Pons (tissue), 1 donor: Measurements from ENCODE around the gene SNRNP25.
"Not testable (repeated sequence)": the region's sequence is repeated elsewhere in the genome, so short reads cannot be mapped to it uniquely, and the experiment has no call there.

Experiments used
- DNase-seq: peaks from one replicate; pipeline ENCODE4 v3.0.0-alpha.2; 2016; ENCODE audit warnings: low spot score

Gene SNRNP25

GRCh38 chr16:53346-54236 is at the start of gene SNRNP25, which contains the start of gene POLR3K:
Gene SNRNP25, plus strand, starts transcription at chr16:53828. Its CDS starts 189 bp downstream, at chr16:54017.
Gene POLR3K, minus strand, starts transcription at chr16:53608. Its CDS starts 22 bp downstream, at chr16:53586.
- DNase-seq = peak; percentile 96

DNA sequence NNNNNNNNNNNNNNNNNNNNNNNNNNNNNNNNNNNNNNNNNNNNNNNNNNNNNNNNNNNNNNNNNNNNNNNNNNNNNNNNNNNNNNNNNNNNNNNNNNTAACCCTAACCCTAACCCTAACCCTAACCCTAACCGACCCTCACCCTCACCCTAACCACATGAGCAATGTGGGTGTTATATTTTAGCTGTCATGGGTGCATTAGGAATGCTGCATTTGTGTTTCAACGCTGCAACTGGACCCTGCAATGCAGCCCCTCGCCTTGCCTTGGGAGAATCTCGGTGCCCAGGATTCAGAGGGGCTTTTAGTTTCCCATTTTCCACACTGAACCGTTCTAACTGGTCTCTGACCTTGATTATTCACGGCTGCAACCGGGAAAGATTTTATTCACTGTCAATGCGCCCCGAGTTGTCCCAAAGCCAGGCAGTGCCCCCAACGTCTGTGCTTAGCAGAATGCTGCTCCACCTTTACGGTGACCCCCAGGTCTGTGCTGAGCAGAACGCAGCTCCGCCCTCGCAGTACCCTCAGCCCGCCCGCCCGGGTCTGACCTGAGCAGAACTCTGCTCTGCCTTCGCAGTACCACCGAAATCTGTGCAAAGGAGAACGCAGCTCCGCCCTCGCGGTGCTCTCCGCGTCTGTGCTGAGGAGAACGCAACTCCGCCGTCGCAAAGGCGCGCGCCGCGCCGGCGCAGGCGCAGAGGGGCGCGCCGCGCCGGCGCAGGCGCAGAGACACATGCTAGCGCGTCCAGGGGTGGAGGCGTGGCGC is 43.5 kb upstream of the SNRNP25 start:
- DNase-seq = no peak

DNA sequence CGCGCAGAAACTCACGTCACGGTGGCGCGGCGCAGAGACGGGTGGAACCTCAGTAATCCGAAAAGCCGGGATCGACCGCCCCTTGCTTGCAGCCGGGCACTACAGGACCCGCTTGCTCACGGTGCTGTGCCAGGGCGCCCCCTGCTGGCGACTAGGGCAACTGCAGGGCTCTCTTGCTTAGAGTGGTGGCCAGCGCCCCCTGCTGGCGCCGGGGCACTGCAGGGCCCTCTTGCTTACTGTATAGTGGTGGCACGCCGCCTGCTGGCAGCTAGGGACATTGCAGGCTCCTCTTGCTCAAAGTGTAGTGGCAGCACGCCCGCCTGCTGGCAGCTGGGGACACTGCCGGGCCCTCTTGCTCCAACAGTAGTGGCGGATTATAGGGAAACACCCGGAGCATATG is 42.9 kb upstream of the SNRNP25 start:
- not testable (repeated sequence) for DNase-seq

DNA sequence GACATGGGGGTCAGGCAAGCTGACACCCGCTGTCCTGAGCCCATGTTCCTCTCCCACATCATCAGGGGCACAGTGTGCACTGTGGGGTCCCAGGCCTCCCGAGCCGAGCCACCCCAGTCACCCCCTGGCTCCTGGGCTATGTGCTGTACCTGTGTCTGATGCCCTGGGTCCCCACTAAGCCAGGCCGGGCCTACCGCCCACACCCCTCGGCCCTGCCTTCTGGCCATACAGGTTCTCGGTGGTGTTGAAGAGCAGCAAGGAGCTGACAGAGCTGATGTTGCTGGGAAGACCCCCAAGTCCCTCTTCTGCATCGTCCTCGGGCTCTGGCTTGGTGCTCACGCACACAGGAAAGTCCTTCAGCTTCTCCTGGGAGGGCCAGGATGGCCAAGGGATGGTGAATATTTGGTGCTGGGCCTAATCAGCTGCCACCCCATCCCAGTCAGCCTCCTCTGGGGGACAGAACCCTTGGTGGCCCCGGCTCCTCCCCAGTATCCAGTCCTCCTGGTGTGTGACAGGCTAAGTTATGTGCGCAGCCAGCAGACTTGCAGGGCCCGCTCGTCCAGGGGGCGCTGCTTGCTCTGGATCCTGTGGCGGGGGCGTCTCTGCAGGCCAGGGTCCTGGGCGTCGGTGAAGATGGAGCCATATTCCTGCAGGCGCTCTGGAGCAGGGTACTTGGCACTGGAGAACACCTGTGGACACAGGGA is 36.4 kb upstream of the SNRNP25 start:
- DNase-seq = not testable (repeated sequence)

DNA sequence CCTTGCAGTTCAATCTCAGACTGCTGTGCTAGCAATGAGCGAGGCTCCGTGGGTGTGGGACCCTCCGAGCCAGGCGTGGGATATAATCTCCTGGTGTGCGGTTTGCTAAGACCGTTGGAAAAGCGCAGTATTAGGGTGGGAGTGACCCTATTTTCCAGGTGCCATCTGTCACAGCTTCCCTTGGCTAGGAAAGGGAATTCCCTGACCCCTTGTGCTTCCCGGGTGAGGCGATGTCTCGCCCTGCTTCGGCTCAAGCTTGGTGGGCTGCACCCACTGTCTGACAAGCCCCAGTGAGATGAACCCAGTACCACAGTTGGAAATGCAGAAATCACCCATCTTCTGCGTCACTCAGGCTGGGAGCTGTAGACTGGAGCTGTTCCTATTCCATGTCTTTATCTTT is 32.7 kb upstream of the SNRNP25 start:
- DNase-seq = not testable (repeated sequence)

DNA sequence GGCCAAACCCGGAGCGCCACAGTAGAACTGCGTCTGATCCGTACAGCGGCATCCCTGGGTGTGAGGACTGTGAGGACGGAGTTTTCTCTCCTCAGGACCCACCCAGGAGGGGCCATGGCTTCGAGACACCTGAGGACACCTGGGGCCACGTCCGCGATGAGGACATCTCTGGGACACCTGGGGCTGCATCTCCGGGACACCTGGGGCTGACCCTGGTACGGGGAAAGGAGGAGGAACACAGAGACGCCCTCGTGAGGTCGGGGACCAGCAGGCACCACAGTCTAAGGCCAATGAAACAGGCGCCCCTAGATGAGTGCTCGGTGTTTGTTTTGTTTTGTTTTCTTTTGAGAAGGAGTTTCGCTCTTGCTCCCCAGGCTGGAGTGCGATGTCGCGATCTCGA is 29.5 kb upstream of the SNRNP25 start:
- not testable (repeated sequence) for DNase-seq

DNA sequence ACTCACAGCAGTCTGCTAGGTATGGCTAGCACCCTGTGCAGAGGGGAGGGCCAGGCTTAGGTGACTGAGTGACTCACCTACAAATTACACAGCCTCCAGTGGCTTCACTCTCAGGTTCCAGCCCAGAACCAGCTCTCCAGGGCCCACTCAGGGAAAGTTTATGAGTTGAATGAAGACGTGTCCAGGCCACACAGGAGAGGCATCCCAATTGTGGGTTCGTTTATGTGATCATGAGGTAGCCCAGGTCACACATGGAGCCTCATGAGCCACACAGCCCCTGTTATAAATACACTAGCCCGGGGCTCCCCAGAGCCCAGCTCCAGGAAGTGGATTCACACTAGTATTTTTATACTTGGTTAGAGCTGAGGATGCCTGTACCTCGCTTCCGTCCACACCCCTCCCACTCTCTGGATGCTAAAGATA is 27.7 kb upstream of the SNRNP25 start:
- not testable (repeated sequence) for DNase-seq

GRCh38 chr16:30627-31026 is 23.0 kb upstream of the SNRNP25 start:
- DNase-seq = not testable (repeated sequence)

DNA sequence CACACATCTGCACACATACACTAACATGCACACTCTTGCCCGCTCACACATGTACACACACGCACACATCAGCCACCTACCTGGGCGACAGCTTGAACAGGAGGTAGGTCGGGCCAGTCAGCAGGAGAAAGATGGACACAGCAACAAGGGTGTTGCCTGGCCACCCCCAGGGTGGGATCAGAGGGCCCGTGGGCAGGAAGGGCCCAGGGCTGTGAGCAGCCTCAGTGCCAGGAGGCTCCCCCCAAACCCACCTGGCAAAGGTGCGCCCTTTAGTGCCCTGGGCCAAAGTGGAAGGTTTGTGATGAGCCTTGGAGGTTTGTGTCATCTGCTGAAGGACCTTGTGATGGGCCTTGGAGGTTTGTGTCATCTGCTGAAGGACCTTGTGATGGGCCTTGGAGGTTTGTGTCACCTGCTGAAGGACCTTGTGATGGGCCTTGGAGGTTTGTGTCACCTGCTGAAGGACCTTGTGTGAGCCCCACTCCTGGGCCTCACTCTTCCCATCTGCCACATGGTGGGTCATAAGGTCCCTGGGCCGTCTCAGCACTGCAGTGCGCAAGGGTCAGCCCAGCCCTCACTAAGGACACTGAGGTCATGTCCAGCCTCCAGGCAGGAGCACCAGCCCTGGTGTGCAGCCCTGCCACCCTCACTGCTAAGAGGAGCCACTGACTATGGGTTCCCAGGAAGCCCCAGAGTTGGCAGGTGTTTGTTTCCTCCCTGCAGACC is 20.3 kb upstream of the SNRNP25 start:
- DNase-seq = not testable (repeated sequence)

DNA sequence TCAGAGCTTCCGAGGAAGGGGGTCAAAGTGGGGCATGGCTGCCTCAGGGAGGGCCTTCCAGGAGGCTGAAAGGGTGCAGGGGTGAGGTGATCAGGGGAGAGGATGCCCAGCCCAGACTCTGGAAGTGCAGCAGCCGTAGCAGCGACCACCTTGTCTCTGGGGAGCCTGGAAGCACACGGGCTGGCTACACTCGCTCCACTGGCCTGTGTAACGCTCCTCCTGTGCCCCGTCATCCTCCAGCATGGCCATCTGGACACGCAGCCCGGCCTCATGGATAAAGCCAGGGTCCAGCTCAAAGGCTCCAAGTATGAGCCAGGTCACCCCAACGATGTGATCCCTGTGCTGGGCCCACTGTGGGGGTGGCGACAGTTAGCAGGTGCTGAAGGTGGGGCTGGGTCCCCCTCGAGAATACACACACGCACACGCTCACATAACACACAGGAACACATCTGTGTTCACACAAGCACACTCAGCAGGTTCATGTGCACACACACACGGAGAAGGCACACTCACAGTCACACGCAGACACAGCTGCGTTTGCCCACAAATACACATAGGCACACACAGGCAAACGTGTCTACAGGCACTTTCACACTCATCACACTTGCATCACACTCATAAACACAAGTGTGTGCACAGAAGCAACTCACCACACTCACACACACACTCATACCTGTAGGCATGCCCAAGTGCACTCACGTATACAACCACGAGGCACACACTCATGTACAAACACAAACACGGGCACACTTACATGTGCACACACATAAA is 19.6 kb upstream of the SNRNP25 start:
- no peak for DNase-seq

DNA sequence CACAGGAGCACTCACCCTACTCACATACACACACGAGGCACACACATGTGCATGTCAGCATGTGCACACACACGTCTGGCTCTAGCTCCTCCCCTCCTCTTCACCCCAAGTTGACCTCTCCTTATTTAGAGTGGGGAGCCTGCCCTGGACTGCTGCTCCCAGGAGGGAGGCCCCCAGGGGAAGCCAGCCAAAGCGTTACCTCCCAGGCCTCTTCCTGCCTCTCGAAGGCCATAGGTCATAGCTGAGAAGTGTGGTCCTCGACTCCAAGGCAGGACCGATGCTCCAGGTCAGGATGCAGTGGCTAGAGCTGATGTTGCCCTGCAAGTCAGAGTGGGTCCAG is 19.0 kb upstream of the SNRNP25 start:
- no peak for DNase-seq

GRCh38 chr16:35011-35677 is 18.5 kb upstream of the SNRNP25 start:
- peak; percentile 61 for DNase-seq

DNA sequence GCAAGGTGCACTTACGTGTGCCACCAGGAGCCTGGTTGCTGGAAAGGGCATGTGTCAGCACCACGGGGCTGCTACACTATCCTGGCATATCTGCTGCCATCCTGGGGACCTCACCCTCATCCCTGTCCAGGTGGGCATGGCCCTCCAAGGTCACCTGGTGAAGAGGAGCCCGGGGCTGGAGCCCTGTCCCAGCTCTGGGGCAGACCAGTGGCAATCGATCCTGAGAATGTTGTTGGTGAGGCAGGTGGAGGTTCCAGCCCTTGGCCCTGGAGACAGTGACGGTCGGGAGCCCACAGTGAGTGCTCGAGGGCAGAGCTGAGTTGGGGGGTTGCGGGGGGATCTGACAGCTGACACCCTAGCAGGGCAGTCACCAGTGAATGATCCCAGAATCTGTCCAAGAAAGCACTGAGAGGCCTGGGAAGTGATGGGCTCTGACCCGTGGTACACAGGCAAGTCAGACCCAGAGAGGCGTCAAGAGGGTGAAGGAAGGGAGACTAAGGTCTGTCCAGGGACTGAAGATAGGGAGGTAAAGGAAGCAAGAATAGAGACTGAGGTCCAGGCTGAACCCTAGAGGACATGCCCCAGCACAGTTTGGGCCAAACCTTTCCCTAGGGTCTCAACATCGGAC is 17.8 kb upstream of the SNRNP25 start:
- DNase-seq = no peak

- no peak for DNase-seq
These were observed 17.2 kb upstream of the SNRNP25 start for GRCh38 chr16:36336-36984.

GRCh38 chr16:37511-37910 is 16.1 kb upstream of the SNRNP25 start:
- peak; percentile 58 for DNase-seq

DNA sequence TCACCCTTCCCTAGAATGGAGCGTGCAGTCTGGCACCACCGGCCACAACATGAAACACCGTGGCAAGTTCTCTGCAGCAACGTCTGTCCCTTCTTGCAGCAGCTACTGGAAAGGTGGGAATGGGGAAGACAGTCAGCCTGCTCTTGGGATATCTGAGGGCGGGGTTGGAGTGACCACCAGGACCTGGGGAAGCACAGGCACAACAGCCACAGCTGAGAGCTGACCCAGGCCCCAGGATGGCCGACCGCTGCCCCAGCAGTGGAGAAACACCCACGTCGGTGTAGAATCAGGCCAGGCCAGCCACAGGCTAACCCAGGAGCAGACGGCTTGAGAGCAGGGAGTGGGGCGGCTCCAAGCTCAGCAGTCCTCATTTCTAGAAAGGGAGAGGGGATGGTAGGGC is 15.4 kb upstream of the SNRNP25 start:
- not testable (repeated sequence) for DNase-seq

DNA sequence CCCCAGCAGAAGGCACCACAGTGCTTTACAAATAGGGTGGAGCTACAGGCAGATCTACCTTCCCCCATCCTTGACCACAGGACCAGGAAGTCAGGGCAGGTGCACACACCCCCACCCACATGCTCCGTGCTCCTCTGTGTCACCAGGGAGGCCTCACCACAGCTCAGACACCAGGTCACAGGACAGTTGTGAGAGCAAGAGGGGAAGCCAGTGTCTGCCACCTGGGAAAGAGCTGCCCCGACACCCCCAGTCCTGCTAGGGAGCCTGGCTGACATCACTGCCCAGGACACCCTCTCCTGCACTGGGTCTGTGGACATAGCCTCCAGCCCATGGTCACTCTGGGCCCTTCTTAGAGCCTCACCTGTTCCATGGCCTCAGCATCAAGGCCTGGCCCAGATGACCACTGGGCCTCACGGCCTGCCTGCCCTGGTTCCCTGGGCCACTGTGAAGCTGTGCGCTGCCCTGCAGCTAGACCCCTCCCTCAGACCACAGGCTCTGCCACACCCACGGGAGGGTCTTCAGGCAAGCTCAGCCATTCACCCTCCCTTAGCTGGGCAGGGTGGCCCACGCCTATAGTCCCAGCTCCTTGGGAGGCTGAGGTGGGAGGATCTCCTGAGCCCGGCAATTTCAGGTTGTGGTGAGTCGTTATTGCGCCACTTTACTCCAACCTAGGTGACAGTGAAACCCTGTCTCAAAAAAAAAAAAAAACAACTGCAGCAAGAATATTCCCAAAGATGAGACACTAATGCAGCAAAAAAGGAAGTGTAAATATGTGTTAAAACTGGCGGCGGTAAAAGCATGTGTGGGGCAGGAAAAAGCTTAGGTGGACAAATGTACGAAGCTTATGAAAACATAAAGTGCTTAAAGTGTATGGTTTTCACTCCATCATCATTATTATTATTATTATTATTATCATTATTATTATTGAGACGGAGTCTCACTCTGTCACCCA is 14.4 kb upstream of the SNRNP25 start:
- no peak for DNase-seq

DNA sequence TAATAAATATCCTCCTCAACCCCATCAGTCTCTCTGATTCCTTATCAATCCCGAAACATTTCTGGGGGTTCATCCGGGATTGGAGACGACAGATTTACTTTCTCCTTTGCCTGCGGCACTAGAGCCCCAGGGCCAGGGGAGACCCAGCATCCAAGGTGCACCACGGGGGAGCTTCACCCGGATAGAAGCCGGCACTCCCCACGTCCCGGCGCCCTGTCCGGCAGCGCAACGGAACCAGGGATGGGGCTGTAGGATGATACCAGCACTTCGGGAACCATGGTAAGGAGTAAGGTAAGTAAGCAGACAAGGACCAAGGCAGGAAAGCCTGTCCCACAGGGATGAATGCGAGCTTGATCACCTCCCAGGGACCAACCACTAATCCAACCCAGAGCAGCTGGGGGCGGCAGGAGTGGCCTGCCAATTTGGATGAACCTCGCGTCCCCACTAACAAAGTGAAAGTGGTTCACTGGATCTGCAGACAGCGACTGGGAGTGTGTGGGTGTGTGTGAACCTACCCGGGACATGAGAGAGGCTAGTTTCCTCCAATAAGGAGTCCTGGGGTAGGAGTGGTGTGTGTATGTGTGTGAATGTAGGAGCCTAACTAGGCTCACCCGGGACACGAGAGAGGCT is 12.1 kb upstream of the SNRNP25 start:
- no peak for DNase-seq
